Activated T-helper 1 cell treated with Interleukin-2 at 50 U/mL for 16 hours (primary cell): Measurements from ENCODE around the gene TAF1B.

Source experiments
- DNase-seq: peaks from one replicate; pipeline ENCODE4 v3.0.0-alpha.2; 2020; ENCODE audit warnings: low read depth

TAF1B gene

DNA sequence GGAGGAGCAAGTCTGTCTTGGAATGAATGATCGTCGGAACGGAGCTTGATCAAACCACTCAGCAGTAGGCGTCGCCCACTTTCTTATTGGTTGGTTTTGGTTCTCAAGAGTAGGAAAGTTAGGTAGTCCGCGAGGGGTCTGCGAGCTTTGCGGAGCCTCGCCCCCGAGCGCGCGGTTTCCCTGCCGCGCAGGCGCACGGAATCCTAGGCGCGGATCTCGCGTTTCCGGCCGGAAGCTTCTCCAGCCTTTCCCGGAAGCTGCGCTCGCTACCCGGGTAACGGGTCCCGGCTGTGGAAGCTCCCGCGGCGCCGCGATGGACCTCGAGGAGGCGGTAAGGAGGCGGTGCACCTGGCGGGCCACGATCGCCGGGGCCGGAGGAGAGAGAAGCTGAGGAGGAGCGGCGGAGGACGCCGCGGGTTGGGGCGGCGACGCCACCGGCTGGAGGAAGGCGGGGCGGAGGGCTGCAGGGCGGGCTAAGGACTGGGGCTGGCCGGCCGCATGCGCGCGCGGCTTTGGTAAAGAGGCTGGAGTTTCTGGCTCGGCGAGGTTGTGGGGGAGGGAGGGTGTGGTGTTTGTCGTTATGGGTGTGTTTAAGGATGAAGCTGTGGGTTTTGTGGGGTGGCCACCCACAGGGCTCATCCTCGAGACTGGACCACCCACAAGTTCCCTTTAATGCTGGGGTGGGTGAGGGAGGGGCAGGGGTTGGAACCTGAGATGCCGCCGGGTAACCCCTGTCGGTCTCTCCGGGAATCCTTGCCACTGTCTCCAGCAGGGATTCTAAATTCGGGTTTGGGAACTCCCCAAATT is at the start of gene TAF1B:
TAF1B (plus strand) TSS at position 246 of the 807 bp plus-strand sequence; CDS start at position 314, 68 bp downstream.
- peak; percentile 75 for DNase-seq

DNA sequence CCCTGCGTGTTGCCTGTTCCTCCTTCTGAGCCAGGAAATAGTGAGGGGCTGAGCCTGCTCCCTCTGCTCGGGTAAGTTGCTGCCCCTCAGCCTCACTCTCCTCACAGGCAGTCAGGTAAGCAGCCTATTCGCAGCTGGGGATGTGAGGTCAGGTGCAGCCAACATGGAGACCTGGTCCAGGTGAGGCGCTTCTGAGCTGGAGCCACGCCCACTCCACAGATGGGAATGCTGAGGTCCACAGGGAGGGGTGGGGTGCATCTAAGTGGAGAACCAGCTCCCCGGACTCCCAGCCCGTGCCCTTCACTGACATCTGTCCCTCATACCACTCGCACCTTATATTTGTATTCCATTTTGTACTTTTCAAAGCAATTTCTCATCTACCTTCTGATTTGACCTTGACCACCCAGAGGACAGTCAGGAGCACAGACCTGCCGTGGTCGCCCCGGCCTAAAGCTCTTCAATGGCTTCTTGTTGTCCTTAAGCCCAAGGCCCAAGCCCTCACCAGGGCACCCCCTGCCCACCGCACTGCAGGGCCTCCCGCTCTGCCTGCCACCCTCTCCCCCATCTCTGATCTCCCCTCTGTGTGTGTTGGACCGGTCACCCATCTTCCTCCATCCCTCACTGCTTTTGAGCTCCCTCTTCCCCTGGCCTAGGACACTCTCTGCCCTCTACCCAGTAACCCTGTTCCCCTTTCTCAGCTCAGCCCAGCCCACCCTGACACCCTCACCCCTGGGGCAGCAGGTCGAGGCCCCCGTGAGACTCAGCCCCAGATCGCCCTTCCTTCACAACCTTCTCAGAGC is 49.2 kb upstream of the TAF1B start:
- no peak for DNase-seq

DNA sequence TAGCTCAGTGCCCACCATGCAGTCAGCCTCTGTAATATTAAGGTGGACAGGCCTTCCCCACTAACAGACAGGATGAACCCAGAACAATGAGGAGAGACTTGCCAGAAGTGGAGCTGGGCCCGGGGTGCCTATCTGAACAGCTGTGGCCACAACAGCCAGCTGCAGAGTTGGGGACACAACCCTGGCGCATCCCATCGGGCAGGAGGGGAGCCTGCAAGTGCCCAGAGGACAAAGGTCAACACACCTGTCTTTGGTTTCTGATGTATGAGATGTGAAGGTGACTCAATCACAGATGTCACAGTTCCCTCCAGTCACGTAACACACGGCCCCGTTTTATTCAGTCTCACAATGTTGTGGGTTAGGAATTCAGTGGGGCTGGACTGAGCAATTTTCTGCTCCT is 48.2 kb upstream of the TAF1B start:
- DNase-seq = no peak

DNA sequence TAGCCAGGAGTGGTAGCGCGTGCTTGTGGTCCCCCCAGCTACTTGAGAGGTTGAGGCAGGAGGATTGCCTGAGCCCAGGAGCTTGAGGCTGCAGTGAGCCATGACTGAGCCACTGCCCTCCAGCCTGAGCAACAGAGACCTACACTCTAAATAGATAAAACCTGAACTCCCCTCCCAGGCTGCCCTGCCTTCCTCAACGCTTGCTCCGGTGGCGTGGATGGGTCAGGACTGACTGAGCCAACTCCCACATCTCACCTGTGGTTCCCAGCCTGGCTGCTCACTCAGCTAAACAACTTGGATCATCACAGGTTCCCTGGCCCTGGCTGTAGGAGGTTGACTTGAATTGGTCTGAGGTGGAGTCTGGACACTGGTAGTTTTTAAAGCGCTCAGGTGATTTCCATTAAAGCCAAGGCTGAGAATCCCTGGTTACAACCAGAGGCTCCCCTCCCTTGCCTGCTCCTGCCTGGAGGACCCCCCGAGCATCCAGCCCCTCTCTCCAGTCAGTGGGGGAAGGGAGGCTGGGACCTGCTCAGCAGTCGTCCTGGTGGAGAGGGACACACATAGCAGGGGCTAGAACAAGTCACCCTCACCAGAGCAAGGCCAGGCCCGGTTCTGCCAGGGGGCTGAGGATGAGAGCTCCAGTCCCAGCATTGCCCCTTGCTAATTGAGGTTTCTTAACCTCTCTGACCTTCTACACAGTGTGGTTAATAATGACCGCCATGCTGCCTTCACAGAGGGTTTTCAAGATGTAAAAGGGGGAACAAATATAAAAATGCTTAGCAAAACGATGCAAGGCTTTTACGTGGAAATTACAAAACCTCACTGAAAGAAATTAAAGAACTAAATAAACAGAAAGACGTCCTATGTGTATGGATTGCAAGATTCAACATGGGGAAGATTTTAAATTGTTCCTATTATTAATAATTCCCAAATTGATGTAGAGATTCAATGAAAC is 46.9 kb upstream of the TAF1B start:
- no peak for DNase-seq

DNA sequence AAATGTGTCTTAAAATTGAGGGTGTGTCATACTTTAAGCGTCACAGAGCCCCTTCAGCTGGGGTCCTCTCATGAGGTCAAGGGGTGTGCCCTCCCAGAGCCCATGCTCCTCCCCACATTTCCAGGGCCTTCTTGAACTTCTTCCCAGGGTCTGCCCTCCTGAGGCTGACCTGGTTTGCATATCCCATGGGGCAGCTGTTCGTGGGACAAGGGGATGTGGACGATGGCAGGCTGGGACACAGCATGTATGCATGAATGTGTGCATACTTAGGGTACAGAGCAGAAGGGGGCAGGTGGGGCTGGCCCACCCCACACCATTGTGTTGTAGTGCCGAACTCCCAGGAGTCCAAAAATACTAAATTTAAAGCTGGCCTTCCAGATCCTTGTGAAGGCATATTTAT is 46.2 kb upstream of the TAF1B start:
- DNase-seq = no peak

DNA sequence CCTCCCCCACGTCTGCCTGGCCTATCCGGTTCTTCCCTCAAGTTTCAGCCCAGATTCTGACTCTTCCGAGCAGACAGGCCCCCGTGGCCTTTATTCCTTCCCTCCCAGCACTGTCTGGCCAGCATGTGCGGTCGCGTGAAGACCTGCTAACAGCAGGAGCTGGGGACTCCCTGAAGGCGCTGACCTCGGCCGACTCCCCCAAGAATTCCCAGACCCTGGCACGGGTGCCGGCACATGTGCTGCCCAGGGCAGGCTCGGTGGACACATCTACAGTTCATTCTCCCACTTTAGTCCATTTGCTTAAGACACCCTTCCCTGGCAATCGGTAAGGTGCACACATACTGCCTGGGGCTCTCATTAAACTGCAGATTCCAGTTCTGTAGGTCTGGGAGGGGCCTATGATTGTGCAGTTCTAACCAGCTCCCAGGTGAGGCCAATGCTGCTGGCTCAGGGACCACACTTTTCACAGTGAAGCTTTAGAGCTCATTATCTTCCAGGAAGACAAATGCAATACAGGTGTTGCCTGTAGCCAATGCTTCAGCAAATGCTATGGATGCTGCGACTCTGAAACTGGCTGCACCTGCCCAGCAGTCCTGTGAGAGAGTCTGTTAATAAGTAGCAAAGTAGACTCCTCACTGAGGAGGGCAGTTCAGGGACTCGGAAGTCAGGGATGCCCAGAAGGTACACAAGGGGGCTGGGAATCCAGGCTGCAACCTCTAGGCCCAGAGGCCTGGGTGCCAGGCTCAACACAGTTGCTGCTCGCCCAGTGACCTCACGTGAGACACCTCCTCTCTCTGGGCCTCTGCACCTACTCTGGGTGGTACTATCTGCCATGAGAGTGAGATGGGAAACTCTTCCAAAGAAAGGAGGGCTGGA is 45.4 kb upstream of the TAF1B start:
- no peak for DNase-seq

DNA sequence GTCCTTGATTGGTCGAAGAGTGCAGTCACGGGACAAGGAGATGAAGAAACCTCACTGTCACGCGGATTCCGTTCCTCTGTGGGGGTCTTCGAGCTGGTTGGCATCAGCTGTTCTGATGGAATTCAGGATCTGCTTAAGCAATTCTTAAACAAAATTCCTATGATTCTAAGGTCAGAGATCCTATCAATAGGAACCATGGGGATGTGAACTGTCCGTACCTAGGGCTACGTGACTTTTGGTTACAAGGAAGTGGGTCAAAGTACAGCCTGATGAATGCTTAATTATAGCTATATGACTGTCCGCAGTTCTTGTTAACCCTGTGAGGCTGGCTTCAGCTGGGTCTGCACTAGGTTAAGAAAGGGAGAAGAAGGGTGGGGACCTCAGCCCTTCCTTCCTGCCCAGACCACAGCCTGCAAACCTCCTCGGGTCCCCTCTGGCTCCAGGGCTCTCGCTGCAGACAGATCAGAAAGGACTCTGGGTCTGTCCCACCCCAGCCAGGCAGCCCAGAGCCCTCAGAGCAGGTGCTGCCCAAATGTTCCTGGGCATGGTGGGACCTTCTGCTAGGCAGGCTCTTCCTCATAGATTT is 44.2 kb upstream of the TAF1B start:
- DNase-seq = no peak

DNA sequence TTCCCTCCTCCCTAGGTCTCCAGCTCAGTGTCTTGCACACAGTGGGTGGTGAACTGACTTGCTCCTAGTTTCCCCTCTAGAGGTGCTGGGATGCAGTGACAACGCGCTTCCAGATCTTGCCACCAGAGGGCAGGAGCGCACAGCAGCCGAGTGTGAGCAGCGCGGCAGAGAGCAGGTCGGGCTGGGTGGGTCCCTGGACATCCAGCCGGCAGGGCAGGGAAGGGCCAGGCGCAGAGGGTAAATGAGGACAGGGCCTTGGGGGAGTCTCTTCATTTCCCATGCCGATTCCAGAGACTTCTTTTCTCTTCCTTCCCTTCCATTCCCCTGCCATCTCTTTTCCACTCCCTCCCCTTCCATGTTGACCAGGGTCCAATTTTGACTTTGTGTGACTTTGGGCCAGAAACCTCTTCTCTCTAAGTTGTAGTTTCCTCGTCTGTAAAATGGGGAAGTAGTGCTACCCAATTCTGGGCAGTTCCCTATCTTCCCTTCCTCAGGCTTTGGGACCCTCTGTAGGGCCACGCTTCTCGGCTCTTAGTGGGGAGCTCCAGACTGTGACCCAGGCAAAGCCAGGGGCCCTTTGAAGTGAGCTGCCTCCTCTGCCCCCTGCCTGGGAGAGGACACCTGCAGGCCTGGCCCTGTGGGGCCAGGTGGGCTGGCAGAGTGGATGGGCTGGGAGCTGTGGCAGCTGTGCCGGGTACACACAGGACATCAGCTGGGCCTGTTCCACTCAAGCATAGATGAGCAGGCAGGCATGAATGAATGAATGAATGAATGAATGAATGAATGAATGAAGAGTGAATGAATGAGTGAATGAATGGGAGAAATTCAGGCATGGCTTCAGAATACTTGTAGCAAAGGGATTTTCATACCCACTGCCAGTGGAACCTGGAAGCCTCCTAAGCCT is 43.3 kb upstream of the TAF1B start:
- peak; percentile 73 for DNase-seq

DNA sequence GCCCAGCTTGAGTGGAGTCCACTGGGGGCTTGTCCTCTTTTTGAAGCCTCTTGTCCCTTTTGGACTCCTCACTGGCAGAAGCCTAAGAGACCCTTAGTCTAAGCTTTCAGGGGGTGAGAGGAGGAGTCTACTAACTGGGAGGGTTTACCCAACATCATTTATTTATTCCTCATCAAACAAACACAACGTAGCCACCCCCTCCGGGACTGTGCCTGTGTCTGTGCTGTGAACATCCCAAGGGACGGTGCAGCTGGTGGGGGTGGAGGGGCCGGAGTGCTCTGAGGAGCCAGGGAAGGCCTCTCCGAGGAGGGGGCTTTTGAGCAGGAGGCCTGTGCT is 42.7 kb upstream of the TAF1B start:
- no peak for DNase-seq

DNA sequence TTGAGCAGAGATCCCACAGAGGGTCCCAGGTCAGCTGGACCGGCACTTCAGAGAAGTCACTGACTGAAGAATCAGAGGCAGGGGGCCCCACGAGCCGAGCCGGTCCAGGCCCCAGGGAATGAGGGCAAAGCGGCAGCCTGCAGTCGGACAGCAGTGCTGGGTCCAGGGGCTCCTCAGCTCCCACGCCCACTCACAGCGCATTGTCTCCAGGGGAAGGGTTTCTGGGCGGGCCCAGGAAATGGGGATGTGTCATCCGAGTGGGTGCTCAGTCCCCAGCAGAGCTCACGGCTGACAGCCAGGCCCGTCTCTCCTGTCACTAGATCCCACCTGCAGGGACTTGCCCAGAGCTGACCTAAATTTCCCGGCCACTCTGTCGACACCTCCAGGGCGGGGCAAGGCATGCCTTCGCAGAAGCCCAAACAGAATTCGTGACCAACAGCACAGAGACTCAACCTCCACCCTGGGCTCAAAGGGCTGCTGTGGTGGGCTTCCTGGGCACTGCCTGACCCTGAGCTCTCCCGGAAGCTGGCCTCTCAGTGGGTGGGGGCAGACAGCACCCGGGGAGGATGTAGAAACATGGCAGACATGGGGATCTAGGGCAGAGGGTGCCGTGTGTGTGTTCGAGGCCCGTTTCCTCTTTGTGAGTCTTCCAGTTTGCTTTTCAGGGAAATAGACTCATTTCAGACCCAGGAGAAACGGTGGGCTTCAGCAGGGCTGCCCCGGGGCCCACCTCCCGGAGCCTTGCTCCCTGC is 42.1 kb upstream of the TAF1B start:
- DNase-seq = peak; percentile 19

DNA sequence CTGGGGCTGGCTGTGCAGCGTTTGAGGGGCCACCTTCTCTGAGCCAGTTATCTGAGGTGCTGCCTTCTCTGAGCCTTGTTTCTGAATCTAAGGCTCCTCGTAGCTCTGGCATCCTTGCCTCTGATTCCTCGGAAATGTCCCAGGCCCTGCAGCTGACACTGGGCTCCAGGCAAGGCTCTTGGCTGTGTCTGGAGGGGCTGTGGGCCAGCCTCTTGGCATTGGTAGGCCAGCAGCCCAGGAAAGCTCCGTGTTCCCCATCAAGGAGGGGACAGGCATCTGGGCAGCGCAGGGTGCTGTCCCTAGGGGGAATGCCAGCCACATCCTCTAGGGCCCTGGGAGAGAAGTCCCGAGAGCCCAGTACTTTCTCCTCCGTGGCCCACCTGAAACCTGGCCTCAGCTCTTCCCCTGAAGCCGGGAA is 40.7 kb upstream of the TAF1B start:
- no peak for DNase-seq

DNA sequence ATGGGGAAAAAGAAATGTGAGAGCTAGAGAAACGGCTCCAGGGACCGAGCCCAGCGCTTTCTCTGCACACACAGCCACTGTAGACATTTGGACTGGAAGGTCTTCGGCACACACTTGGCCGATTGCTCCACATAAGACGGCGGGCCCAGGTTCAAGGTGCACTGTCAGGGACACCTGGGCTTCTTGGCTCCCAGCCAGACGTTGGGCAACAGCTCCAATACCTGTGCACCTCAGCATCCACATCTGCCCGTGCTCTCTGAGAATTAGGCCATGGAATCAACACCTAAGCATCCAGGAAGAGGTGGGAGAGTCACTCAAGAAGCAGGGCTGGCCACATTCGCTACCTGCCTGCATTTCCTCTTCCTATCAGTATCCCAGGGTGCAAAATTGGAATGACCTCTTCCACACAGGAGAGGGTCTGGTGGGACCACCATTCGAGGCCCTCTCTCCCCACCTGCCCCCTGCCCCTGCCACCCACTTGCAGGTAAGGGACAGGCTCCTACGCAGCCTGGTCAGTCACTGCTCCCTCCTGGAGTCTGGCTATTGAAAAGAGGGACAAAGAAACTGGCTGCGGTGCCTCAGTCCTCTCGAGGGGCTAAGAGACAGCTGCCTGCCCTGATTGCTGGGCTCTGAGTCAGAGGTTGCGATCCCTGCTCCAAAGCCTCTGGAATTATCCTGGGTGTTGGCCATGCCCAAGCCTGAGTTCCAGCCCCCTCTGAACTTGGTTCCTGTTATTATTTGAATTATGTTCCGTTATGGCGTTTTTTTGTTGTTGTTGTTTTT is 40.1 kb upstream of the TAF1B start:
- no peak for DNase-seq

DNA sequence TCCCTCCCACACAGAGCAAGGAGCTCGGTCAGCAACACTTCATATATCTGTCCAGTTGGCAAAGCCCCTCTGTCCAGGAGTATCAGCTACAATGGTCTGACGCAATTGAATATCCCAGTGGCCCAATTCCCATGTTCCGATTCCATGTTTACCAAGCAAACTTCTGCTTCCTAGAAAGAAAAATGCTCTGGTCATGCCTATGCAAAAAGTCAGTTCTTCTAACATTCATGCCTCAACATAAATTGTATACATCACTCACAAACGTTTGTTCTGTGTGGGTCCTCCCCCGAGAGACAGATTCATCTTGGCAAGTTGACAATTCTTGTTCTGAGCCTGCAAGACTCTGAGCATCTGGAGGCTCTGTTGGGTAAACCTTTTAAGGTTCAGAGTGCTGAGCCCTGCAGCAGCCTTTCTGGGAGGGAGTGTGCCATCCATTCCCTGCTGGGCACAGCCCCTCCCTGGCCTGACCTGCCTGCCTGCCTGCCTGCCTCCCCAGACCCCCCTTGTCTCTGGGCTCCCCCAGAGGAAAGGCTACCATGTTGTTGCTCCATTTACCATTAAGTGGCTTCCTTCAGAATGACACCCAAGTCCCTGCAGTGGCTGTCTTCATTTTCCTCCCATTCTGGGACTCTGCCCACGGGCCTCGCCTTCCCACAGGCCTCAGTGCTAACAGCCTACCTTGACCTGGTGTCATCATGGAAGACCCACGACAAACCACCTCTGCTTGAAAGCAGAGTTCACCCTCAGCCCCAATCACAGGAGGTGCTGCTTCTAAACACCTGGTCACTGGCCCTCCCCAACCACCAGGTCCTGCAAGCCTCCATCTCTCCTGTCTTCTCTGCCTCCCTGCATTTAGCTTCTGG is 37.6 kb upstream of the TAF1B start:
- no peak for DNase-seq

DNA sequence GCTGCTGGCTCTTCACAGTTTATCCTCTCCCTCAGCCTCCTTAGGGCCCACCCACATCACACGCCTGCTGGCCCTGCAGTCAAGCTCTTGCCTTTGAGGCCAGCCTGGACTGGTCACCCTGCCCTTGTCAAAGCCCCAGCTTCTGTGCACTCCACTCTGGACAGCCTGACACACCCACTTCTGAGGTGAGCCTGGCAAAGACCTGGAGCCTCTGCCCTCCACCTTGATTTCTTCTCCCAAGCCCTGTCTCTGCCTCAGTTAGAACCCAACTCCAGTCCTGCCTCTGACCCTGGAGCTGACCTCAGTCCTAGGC is 37.0 kb upstream of the TAF1B start:
- DNase-seq = no peak

DNA sequence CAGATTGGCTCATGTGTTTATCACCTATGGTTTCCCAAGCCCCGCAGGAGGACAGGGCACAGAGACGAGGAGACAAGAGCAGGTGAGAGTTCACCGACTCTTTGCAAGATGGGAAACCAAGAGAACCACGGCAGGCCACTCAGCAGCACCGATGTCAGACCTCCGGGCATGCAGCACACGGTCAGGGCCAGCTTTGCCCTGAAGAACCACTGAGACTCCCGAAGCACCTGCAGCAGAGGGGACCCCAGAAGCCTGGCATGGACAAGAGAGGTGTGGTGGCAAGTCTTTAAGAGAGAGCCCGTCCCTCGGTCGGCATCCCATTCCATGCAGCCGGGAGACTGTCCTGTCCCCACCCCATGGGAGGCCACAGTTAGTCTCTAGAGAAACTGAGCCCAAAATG is 36.6 kb upstream of the TAF1B start:
- DNase-seq = no peak

DNA sequence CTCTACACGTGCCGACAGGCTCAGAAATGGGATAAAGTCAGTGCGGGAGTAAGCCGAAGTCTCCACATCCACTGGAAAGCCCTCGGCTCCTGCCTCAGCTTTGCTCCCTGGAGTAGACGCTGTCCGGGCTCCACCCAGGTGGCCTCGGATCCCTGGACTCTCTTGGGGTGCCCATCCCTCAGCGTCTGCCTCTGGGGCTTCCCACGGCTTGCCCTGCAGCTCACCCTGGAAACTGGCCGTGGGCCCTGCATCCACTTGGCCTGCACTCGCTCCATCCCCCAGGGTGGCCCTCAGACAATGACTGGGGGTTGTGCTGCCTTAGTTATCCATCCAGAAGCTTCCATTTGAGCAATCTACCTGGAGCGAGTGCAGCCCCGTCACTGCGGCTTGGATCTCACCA is 36.2 kb upstream of the TAF1B start:
- DNase-seq = no peak

DNA sequence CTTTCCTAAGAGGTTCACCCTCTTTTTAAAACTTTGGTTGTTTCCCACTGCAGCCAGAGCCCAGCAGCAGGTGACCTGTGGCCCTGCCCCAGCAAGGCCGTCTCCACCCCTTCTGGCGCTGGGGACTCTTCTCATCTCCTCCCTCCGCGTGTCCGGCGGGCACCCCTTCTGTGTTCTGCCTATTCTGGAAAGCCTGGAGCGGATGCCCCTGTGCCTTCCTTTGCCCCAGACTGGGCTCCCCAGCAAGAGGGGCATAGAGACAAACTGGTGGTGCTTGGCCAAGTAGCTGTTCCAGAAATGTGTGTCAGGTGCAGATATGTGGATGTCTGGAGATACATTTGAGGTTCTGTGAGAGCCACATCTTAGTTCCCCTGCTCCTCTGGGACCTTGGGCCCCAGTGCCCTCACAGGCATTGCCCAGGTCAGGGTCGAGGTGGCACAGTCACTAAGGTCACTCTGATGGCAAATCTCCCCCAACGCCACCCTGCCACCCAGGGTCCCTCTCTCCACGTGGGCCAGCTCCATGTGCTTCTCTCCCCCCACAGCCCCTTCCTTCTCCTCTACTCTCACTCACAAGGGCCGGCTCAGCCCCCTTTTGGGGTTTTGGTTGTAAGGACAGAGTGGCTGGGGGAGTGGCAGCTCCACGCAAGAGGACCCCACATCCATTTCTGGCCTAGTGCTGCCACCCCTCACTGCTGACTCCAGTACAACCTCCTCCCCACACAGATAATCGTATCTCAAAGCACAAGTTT is 35.5 kb upstream of the TAF1B start:
- no peak for DNase-seq
